Testis (tissue), 2 donors: ENCODE results near the gene FHIT.

Experiments
- POLR2A ChIP-seq: fragments of 450-650 bp; IDR thresholded peaks from one replicate; pipeline ENCODE4 v1.6.1; 2017; ENCODE audit warnings: antibody characterized with exemption, mild to moderate bottlenecking, moderate library complexity
- TF ChIP-seq, protein P1 (sequence below), 3 experiments: fragments of 450-650 bp in 2 of 3; fragments of 200-600 bp in 1 of 3; sonication (generic) in 1 of 3; IDR thresholded peaks; one replicate each; pipeline ENCODE4 v1.5.1; 2016 to 2019; ENCODE audit warnings: antibody characterized with exemption in 3 of 3, mild to moderate bottlenecking in 2 of 3, moderate library complexity in 1 of 3

DNA sequence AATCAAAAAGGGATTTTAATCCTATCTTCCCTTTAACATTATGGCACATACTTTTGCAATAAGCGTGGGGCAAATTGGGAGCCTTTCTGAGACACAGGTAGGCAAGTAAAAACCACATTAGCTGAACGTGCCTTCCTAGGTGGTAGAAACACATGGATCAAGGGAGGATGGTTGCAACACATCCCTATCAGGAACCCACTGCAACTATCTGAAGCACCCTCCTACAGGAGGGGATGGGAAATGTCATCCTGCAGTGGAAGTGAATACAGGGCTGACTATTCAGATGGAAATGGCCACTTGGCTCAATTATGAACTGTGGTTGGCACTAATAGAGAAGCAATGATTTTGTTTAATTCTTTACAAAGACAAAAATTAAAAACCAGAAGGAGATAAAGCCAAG lies 826.3 kb downstream of the FHIT start:
- TF ChIP-seq, protein P1, sequence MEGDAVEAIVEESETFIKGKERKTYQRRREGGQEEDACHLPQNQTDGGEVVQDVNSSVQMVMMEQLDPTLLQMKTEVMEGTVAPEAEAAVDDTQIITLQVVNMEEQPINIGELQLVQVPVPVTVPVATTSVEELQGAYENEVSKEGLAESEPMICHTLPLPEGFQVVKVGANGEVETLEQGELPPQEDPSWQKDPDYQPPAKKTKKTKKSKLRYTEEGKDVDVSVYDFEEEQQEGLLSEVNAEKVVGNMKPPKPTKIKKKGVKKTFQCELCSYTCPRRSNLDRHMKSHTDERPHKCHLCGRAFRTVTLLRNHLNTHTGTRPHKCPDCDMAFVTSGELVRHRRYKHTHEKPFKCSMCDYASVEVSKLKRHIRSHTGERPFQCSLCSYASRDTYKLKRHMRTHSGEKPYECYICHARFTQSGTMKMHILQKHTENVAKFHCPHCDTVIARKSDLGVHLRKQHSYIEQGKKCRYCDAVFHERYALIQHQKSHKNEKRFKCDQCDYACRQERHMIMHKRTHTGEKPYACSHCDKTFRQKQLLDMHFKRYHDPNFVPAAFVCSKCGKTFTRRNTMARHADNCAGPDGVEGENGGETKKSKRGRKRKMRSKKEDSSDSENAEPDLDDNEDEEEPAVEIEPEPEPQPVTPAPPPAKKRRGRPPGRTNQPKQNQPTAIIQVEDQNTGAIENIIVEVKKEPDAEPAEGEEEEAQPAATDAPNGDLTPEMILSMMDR (IDR thresholded peaks at IDR 0.05): no peak
- no peak for TF ChIP-seq POLR2A
